HL-60 (cell line): ENCODE data around the gene SERP2.

Experiments
- GABPA ChIP-seq: IDR thresholded peaks from 2 replicates; pipeline ENCODE4 v1.6.1; 2012; ENCODE audit warnings: low read depth
- TF ChIP-seq, protein P1 (sequence below): IDR thresholded peaks from one replicate; pipeline ENCODE4 v1.5.1; 2011; ENCODE audit warnings: low read length, control low read depth, inconsistent platforms; ENCODE audit not compliant: insufficient read depth

DNA sequence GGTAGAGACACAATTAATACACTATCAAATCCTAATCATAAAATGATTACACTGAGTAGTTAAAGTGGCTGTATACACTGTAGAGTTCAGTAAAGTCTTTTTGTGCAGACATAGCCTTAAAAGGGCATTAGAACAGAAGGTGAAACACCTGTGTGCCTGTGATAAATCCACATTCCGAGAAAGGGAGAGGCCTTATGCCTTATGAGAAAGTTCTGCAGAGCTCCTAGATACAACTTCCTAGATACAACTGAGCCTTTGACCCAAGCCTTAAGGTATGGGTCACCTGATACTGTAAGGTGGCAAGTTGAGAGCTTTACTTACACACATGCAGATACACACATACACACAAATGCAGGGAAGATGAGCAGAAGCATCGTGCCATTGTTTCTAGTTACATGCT is 6.3 kb downstream of the SERP2 start:
- TF ChIP-seq, protein P1, sequence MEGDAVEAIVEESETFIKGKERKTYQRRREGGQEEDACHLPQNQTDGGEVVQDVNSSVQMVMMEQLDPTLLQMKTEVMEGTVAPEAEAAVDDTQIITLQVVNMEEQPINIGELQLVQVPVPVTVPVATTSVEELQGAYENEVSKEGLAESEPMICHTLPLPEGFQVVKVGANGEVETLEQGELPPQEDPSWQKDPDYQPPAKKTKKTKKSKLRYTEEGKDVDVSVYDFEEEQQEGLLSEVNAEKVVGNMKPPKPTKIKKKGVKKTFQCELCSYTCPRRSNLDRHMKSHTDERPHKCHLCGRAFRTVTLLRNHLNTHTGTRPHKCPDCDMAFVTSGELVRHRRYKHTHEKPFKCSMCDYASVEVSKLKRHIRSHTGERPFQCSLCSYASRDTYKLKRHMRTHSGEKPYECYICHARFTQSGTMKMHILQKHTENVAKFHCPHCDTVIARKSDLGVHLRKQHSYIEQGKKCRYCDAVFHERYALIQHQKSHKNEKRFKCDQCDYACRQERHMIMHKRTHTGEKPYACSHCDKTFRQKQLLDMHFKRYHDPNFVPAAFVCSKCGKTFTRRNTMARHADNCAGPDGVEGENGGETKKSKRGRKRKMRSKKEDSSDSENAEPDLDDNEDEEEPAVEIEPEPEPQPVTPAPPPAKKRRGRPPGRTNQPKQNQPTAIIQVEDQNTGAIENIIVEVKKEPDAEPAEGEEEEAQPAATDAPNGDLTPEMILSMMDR, result no peak
- TF ChIP-seq GABPA, result no peak
